OCI-LY3 (cell line): Measurements from ENCODE around the gene ZNF592.

Experiments
- EZH2phosphoT487 ChIP-seq: fragments of 200-600 bp; shearing (Covaris generic); IDR thresholded peaks from 2 replicates; pipeline ENCODE4 v1.6.1; 2018; ENCODE audit warnings: antibody characterized with exemption, mixed run types, low read depth
- TF ChIP-seq, protein P1 (sequence below): fragments of 200-600, 300-600 bp; sonication (generic); IDR thresholded peaks from 2 replicates; pipeline ENCODE4 v1.5.1; 2014; ENCODE audit warnings: antibody characterized with exemption, low read length, low read depth

DNA sequence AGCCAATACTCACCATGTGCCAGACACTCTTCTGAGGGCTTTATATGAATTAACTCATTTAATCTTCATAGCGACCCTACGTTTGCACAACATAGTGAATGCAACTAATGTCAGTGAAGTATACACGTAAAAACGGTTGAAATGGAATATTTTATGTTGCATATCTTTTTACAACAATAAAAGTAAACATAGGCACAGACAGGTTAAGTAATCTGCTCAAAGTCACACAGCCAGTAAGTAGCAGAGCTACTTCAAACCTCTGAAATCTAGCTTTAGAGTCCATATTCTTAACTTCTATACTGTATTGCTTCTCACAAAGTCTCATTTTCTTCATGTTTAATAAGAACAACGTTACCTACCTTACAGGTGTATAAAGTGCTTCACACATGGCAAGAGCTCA is 34.0 kb upstream of the ZNF592 start:
- TF ChIP-seq, protein P1, sequence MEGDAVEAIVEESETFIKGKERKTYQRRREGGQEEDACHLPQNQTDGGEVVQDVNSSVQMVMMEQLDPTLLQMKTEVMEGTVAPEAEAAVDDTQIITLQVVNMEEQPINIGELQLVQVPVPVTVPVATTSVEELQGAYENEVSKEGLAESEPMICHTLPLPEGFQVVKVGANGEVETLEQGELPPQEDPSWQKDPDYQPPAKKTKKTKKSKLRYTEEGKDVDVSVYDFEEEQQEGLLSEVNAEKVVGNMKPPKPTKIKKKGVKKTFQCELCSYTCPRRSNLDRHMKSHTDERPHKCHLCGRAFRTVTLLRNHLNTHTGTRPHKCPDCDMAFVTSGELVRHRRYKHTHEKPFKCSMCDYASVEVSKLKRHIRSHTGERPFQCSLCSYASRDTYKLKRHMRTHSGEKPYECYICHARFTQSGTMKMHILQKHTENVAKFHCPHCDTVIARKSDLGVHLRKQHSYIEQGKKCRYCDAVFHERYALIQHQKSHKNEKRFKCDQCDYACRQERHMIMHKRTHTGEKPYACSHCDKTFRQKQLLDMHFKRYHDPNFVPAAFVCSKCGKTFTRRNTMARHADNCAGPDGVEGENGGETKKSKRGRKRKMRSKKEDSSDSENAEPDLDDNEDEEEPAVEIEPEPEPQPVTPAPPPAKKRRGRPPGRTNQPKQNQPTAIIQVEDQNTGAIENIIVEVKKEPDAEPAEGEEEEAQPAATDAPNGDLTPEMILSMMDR, result no peak
- TF ChIP-seq EZH2phosphoT487, result no peak
